GM23338 (cell line): ENCODE measurements around the gene ICE1. TPM values are rescaled to one million over a fixed set of nuclear protein-coding genes. Genes with fewer than 3 reads are reported as not detected.

Source experiments
- ATAC-seq: fragments of 200-7000 bp; cut with Tn5 transposase; 3 replicates; pipeline ENCODE4 v1.9.1; 2020
- DNase-seq: peaks from one replicate; pipeline ENCODE4 v3.0.0-alpha.2; 2015; ENCODE audit warnings: low spot score
- H2AFZ ChIP-seq: fragments of 200-600 bp; sonication (generic); 2 replicates; pipeline ENCODE4 v1.8.0; 2016; ENCODE audit warnings: antibody characterized with exemption, mild to moderate bottlenecking, moderate library complexity
- H3F3A ChIP-seq: fragments of 200-600 bp; sonication (generic); replicated peaks from 2 replicates; pipeline ENCODE4 v1.8.0; 2017; ENCODE audit warnings: antibody characterized with exemption, mixed run types, low read depth
- H3K27ac ChIP-seq: fragments of 200-600 bp; sonication (generic); 2 replicates; pipeline ENCODE4 v1.6.1; 2016; ENCODE audit warnings: low read depth
- H3K27me3 ChIP-seq: fragments of 200-600 bp; sonication (generic); 2 replicates; pipeline ENCODE4 v1.8.0; 2016; ENCODE audit warnings: mild to moderate bottlenecking, mixed run types, moderate library complexity; ENCODE audit not compliant: insufficient read depth
- H3K36me3 ChIP-seq: fragments of 200-600 bp; sonication (generic); 2 replicates; pipeline ENCODE4 v1.8.0; 2016; ENCODE audit warnings: mild to moderate bottlenecking; ENCODE audit not compliant: insufficient read depth
- H3K4me1 ChIP-seq: fragments of 200-600 bp; sonication (generic); 2 replicates; pipeline ENCODE4 v1.8.0; 2016; ENCODE audit warnings: mild to moderate bottlenecking, moderate library complexity; ENCODE audit not compliant: insufficient read depth
- H3K4me2 ChIP-seq: fragments of 200-600 bp; sonication (generic); 2 replicates; pipeline ENCODE4 v1.7.1; 2017; ENCODE audit warnings: mixed run types
- H3K4me3 ChIP-seq: fragments of 200-600 bp; sonication (generic); 2 replicates; pipeline ENCODE4 v1.6.1; 2016; ENCODE audit warnings: mixed run types
- H3K79me2 ChIP-seq: fragments of 200-600 bp; sonication (generic); replicated peaks from 2 replicates; pipeline ENCODE4 v1.8.0; 2017; ENCODE audit warnings: mild to moderate bottlenecking; ENCODE audit not compliant: insufficient read depth
- H3K9me2 ChIP-seq: fragments of 200-600 bp; sonication (generic); 2 replicates; pipeline ENCODE4 v1.8.0; 2017; ENCODE audit not compliant: insufficient read depth
- H4K20me1 ChIP-seq: fragments of 200-600 bp; sonication (generic); replicated peaks from 2 replicates; pipeline ENCODE4 v1.8.0; 2017; ENCODE audit warnings: mild to moderate bottlenecking; ENCODE audit not compliant: insufficient read depth
- H3K27ac Mint-ChIP-seq: 2 replicates; pipeline ENCODE4 v1.8.0; 2020; ENCODE audit warnings: inconsistent platforms, mild to moderate bottlenecking, moderate library complexity, mixed read lengths
- H3K27me3 Mint-ChIP-seq: 3 replicates; pipeline ENCODE4 v1.8.0; 2022; ENCODE audit warnings: low read depth, mild to moderate bottlenecking, moderate library complexity, mixed read lengths, inconsistent platforms; ENCODE audit not compliant: insufficient read depth, poor library complexity
- H3K36me3 Mint-ChIP-seq: 3 replicates; pipeline ENCODE4 v1.8.0; 2021; ENCODE audit warnings: low read depth, mild to moderate bottlenecking, inconsistent platforms, moderate library complexity, mixed read lengths
- H3K4me1 Mint-ChIP-seq: 3 replicates; pipeline ENCODE4 v1.8.0; 2020; ENCODE audit warnings: mild to moderate bottlenecking, inconsistent platforms, mixed read lengths
- H3K4me3 Mint-ChIP-seq: 3 replicates; pipeline ENCODE4 v1.8.0; 2021; ENCODE audit warnings: moderate library complexity, mild to moderate bottlenecking, inconsistent platforms, mixed read lengths
- H3K9me3 Mint-ChIP-seq: 3 replicates; pipeline ENCODE4 v1.8.0; 2020; ENCODE audit warnings: moderate library complexity, mild to moderate bottlenecking, inconsistent platforms, mixed read lengths
- CREB1 ChIP-seq: fragments of 250-450 bp; sonication (Bioruptor Pico); IDR thresholded peaks from 2 replicates; pipeline ENCODE4 v1.5.0; 2020; ENCODE audit warnings: low read depth, mild to moderate bottlenecking, moderate library complexity
- ETS1 ChIP-seq: IDR thresholded peaks from 2 replicates; pipeline ENCODE4 v1.6.1; 2016; ENCODE audit warnings: antibody characterized with exemption
- EZH2 ChIP-seq: fragments of 200-600 bp; sonication (generic); IDR thresholded peaks from one replicate; pipeline ENCODE4 v1.8.0; 2017; ENCODE audit warnings: antibody characterized with exemption, mild to moderate bottlenecking, low read depth; ENCODE audit not compliant: unreplicated experiment
- EZH2phosphoT487 ChIP-seq: fragments of 200-600 bp; sonication (generic); IDR thresholded peaks from one replicate; pipeline ENCODE4 v1.8.1; 2018; ENCODE audit warnings: antibody characterized with exemption; ENCODE audit not compliant: unreplicated experiment
- JUNB ChIP-seq: IDR thresholded peaks from one replicate; pipeline ENCODE4 v1.6.1; 2016; ENCODE audit warnings: antibody characterized with exemption; ENCODE audit not compliant: unreplicated experiment
- NANOG ChIP-seq: IDR thresholded peaks from 2 replicates; pipeline ENCODE4 v1.6.1; 2016; ENCODE audit warnings: antibody characterized with exemption, borderline replicate concordance
- POLR2AphosphoS5 ChIP-seq: IDR thresholded peaks from 2 replicates; pipeline ENCODE4 v1.6.1; 2016; ENCODE audit warnings: antibody characterized with exemption, low read depth
- REST ChIP-seq: IDR thresholded peaks from one replicate; pipeline ENCODE4 v1.6.1; 2018; ENCODE audit warnings: antibody characterized with exemption; ENCODE audit not compliant: unreplicated experiment
- STAT1 ChIP-seq: IDR thresholded peaks from one replicate; pipeline ENCODE4 v1.6.1; 2016; ENCODE audit warnings: antibody characterized with exemption; ENCODE audit not compliant: unreplicated experiment
- ZNF114 ChIP-seq: fragments of 250-450 bp; sonication (Bioruptor Pico); IDR thresholded peaks from 2 replicates; pipeline ENCODE4 v1.5.0; 2020; ENCODE audit warnings: mild to moderate bottlenecking, moderate library complexity
- ZNF331 ChIP-seq: fragments of 250-450 bp; sonication (Bioruptor Pico); IDR thresholded peaks from 2 replicates; pipeline ENCODE4 v1.5.0; 2020; ENCODE audit warnings: low read depth, mild to moderate bottlenecking, moderate library complexity
- ZNF462 ChIP-seq: fragments of 250-450 bp; sonication (Bioruptor Pico); IDR thresholded peaks from 2 replicates; pipeline ENCODE4 v1.5.0; 2020; ENCODE audit warnings: mild to moderate bottlenecking, moderate library complexity
- polyA plus RNA-seq: library from polyadenylated mRNA; unstranded; fragments of >200 nt; fragmentation: Nextera tagmentation; extraction: Ambion mirVana; gene quantifications from 2 replicates; pipeline ENCODE4 v1.2.1, GENCODE V29; 2016
- total RNA-seq: library from RNA; depleted of rRNA; stranded (reverse); fragments of >200 nt; shearing (Covaris generic); gene quantifications from 2 replicates; pipeline ENCODE4 v1.2.3, GENCODE V29; 2014
- TF ChIP-seq, protein P1 (sequence below), 2 experiments: fragments of 200-600 bp in 1 of 2; sonication (generic) in 1 of 2; conservative IDR thresholded peaks; 2 replicates each; pipeline versions ENCODE4 v1.5.1 to v1.6.1; 2016 to 2017; ENCODE audit warnings: antibody characterized with exemption in 2 of 2, low read depth in 2 of 2, mild to moderate bottlenecking in 2 of 2, moderate library complexity in 1 of 2

The ICE1 gene
- total and polyA plus RNA-seq, 2 experiments from 2014 or later = 59.5 to 65.1 TPM

DNA sequence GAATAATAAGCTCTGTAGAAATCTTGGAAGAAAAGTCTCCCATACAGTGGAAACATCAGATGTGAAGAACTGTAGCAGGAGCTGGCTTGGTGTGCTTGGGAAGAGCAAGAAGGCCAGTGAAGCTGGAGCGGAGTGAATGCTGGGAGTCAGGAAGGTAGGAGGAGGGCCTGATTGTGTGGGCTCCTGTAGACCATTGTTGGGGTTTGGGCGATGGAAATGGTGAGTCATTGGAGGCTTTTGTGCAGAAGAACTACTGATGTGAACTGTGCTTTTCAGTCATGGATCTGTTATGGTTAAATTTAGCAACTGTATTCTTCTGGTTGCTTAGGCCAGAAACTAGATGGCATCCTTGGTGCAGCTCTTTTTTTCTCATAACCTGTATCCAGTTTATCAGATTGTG, 2.3 kb downstream of the ICE1 start:
- ATAC-seq = no peak
- Histone ChIP-seq H4K20me1 (peaks cover 47% of the 10 kb centered on the region), H3K4me3 (peak overlapping the region; percentile 95; the same call in 1 of the 2 replicates)

More for the DNA sequence above, 2.3 kb downstream of the ICE1 start:
- H3K4me2 ChIP-seq = peak overlapping the region; percentile 97
- H3K9me3 Mint-ChIP-seq = no peaks in the 10 kb centered on the region
- no peak overlapping the region for H2AFZ ChIP-seq
- H3K4me3 Mint-ChIP-seq = no peak overlapping the region
- peaks cover 25% of the 10 kb centered on the region for H3K4me1 Mint-ChIP-seq
- peaks cover 32% of the 10 kb centered on the region for H3K4me1 ChIP-seq
- H3K27ac ChIP-seq = no peak overlapping the region
- H3K79me2 ChIP-seq = peaks cover 72% of the 10 kb centered on the region
- H3K36me3 ChIP-seq = no peaks in the 10 kb centered on the region
- no peak overlapping the region for H3K27ac Mint-ChIP-seq
- H3F3A ChIP-seq = peaks cover 5% of the 10 kb centered on the region; the same call in 1 of the 2 replicates
- no peaks in the 10 kb centered on the region for H3K36me3 Mint-ChIP-seq
- TF ChIP-seq STAT1 (no peak), ZNF331 (CRISPR knock-in tag) (no peak), EZH2phosphoT487 (no peak), ETS1 (no peak), POLR2AphosphoS5 (no peak), JUNB (no peak), ZNF114 (CRISPR knock-in tag) (no peak), NANOG (no peak), REST (no peak), ZNF462 (CRISPR knock-in tag) (no peak), CREB1 (CRISPR knock-in tag) (no peak), EZH2 (no peak)
- TF ChIP-seq, protein P1, sequence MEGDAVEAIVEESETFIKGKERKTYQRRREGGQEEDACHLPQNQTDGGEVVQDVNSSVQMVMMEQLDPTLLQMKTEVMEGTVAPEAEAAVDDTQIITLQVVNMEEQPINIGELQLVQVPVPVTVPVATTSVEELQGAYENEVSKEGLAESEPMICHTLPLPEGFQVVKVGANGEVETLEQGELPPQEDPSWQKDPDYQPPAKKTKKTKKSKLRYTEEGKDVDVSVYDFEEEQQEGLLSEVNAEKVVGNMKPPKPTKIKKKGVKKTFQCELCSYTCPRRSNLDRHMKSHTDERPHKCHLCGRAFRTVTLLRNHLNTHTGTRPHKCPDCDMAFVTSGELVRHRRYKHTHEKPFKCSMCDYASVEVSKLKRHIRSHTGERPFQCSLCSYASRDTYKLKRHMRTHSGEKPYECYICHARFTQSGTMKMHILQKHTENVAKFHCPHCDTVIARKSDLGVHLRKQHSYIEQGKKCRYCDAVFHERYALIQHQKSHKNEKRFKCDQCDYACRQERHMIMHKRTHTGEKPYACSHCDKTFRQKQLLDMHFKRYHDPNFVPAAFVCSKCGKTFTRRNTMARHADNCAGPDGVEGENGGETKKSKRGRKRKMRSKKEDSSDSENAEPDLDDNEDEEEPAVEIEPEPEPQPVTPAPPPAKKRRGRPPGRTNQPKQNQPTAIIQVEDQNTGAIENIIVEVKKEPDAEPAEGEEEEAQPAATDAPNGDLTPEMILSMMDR (conservative IDR thresholded peaks at IDR 0.05; ENCODE audit: low read depth in 2 of 2) = no peak
- no peaks in the 10 kb centered on the region for H3K27me3 ChIP-seq
- DNase-seq = no peak
- no peaks in the 10 kb centered on the region for H3K9me2 ChIP-seq
- H3K27me3 Mint-ChIP-seq = peaks cover 14% of the 10 kb centered on the region
